Tibial artery (tissue), 4 donors: ENCODE results near the gene RBM4.

Experiments
- DNase-seq, 2 donors: peaks; one replicate each; pipeline ENCODE4 v3.0.0-alpha.2; 2019
- H3K27ac ChIP-seq, 2 donors: fragments of 200-600 bp; sonication (generic) in 1 of 2; 1 replicate in 1 of 2; 2 replicates in 1 of 2; pipeline ENCODE4 v1.5.1; 2018 to 2019; ENCODE audit warnings: mild to moderate bottlenecking in 1 of 2
- H3K27me3 ChIP-seq, 2 donors: fragments of 200-600 bp; sonication (generic) in 1 of 2; one replicate each; pipeline versions ENCODE4 v1.5.1 to v1.6.0; 2016 to 2019
- H3K36me3 ChIP-seq, 3 donors: fragments of 200-600 bp; sonication (generic) in 2 of 3; one replicate each; pipeline ENCODE4 v1.5.1; 2016 to 2019; ENCODE audit warnings: mild to moderate bottlenecking in 2 of 3
- H3K4me1 ChIP-seq, 4 donors: fragments of 200-600 bp; sonication (generic) in 2 of 4; 1 replicate in 3 of 4; 2 replicates in 1 of 4; pipeline ENCODE4 v1.5.1; 2016 to 2019
- H3K4me3 ChIP-seq, 2 donors: fragments of 200-600 bp; sonication (generic) in 1 of 2; 1 replicate in 1 of 2; 2 replicates in 1 of 2; pipeline ENCODE4 v1.5.1; 2018 to 2019; ENCODE audit warnings: mild to moderate bottlenecking in 2 of 2
- H3K9me3 ChIP-seq, 3 donors: fragments of 200-600 bp; sonication (generic) in 1 of 3; one replicate each; pipeline ENCODE4 v1.5.1; 2016 to 2019
- CTCF ChIP-seq, 2 experiments: fragments of 200-600 bp in 1 of 2; fragments of 450-650 bp in 1 of 2; IDR thresholded peaks; one replicate each; pipeline ENCODE4 v1.5.1; 2017 to 2019; ENCODE audit warnings: antibody characterized with exemption in 2 of 2, mild to moderate bottlenecking in 1 of 2, moderate library complexity in 1 of 2
- intact Hi-C: fragments of 100-400 bp; cut with DNase I; formaldehyde crosslinking; loops from one replicate; pipeline ENCODE4 v1.15.0; 2023; ENCODE audit warnings: low total_unique reads

RBM4 gene

GRCh38 chr11:66688561-66689534 lies 50.3 kb downstream of the RBM4 start:
- DNase-seq, result no peak
- Histone ChIP-seq H3K4me3 (no peak overlapping the region), H3K4me1 (no peaks in the 10 kb centered on the region), H3K27ac (no peak overlapping the region), H3K27me3 (peaks cover 0 to 17% of the 10 kb centered on the region in 2 donors), H3K36me3 (peaks cover 0 to 53% (median 0%) of the 10 kb centered on the region in 3 donors), H3K9me3 (no peaks in the 10 kb centered on the region)
- TF ChIP-seq CTCF (IDR thresholded peaks at IDR 0.05), result no peak
- intact Hi-C loops, result no loop called here

- DNase-seq, result no peak
- no peak overlapping the region for H3K27ac ChIP-seq
- peaks cover 0 to 53% (median 0%) of the 10 kb centered on the region in 3 donors for H3K36me3 ChIP-seq
- intact Hi-C loops, result no loop called here
- H3K4me1 ChIP-seq, result no peaks in the 10 kb centered on the region
- H3K4me3 ChIP-seq, result no peak overlapping the region
- no peak for TF ChIP-seq CTCF (IDR thresholded peaks at IDR 0.05)
- H3K27me3 ChIP-seq, result peaks cover 0 to 17% of the 10 kb centered on the region in 2 donors
- H3K9me3 ChIP-seq, result no peaks in the 10 kb centered on the region
These were observed 51.4 kb downstream of the RBM4 start for GRCh38 chr11:66689661-66690590.

- no peak for DNase-seq
These were observed 52.9 kb downstream of the RBM4 start for GRCh38 chr11:66691311-66691980.

GRCh38 chr11:66692446-66692845 lies 53.9 kb downstream of the RBM4 start:
- intact Hi-C loops, result no loop called here
- no peak for TF ChIP-seq CTCF (IDR thresholded peaks at IDR 0.05)
- DNase-seq, result no peak

More at GRCh38 chr11:66691311-66691980, 52.9 kb downstream of the RBM4 start:
- intact Hi-C loops, result no loop called here
- TF ChIP-seq CTCF (IDR thresholded peaks at IDR 0.05), result no peak
- H3K36me3 ChIP-seq, result peaks cover 0 to 46% (median 0%) of the 10 kb centered on the region in 3 donors
- no peak overlapping the region for H3K4me3 ChIP-seq
- H3K9me3 ChIP-seq, result no peaks in the 10 kb centered on the region
- no peaks in the 10 kb centered on the region for H3K4me1 ChIP-seq
- no peak overlapping the region for H3K27ac ChIP-seq
- H3K27me3 ChIP-seq, result peaks cover 0 to 17% of the 10 kb centered on the region in 2 donors

GRCh38 chr11:66692871-66693331 lies 54.4 kb downstream of the RBM4 start:
- DNase-seq, result no peak
- Histone ChIP-seq H3K4me3 (no peak overlapping the region), H3K4me1 (no peaks in the 10 kb centered on the region), H3K27me3 (peaks cover 0 to 10% of the 10 kb centered on the region in 2 donors), H3K36me3 (peaks cover 0 to 37% (median 0%) of the 10 kb centered on the region in 3 donors), H3K27ac (no peak overlapping the region), H3K9me3 (no peaks in the 10 kb centered on the region)
- no peak for TF ChIP-seq CTCF (IDR thresholded peaks at IDR 0.05)
- intact Hi-C loops, result no loop called here

More at GRCh38 chr11:66692446-66692845, 53.9 kb downstream of the RBM4 start:
- Histone ChIP-seq H3K4me3 (no peak overlapping the region), H3K27ac (no peak overlapping the region), H3K36me3 (peaks cover 0 to 37% (median 0%) of the 10 kb centered on the region in 3 donors), H3K27me3 (peaks cover 0 to 13% of the 10 kb centered on the region in 2 donors), H3K9me3 (no peaks in the 10 kb centered on the region), H3K4me1 (no peaks in the 10 kb centered on the region)
